Peyer's patch (tissue), 4 donors: ENCODE measurements around the gene SFXN2.
"Not testable (repeated sequence)": the region's sequence is repeated elsewhere in the genome, so short reads cannot be mapped to it uniquely, and the experiment has no call there.

Source experiments
- CTCF ChIP-seq, 6 experiments: fragments of 450-650 bp in 4 of 6; fragments of 200-600 bp in 2 of 6; sonication (generic) in 1 of 6; IDR thresholded peaks; one replicate each; pipeline ENCODE4 v1.5.1; 2017 to 2019; ENCODE audit warnings: antibody characterized with exemption in 6 of 6, mild to moderate bottlenecking in 3 of 6, moderate library complexity in 1 of 6
- POLR2A ChIP-seq, 2 donors: fragments of 450-650 bp; IDR thresholded peaks; one replicate each; pipeline ENCODE4 v1.5.1; 2017; ENCODE audit warnings: antibody characterized with exemption in 2 of 2, mild to moderate bottlenecking in 2 of 2, moderate library complexity in 2 of 2

- not testable (repeated sequence) for TF ChIP-seq CTCF, POLR2A (IDR thresholded peaks at IDR 0.05)
These were observed 44.5 kb downstream of the SFXN2 start for GRCh38 chr10:102758933-102759262.
